ENCODE results near the gene PDHX.

- peak; percentile 96 for TF ChIP-seq CTCF (conservative IDR thresholded peaks at IDR 0.05; ENCODE audit: low read length)
- no peak for TF ChIP-seq EZH2phosphoT487 (IDR thresholded peaks at IDR 0.05; ENCODE audit: borderline replicate concordance)
Measured at GRCh38 chr11:34997952-34998528, 81.6 kb downstream of the PDHX start.

Data from Loucy (cell line).